22Rv1 (cell line): ENCODE measurements around the gene RERE.

Experiments used
- H3K27ac ChIP-seq: fragments of 450-650 bp; 2 replicates; pipeline ENCODE4 v1.5.1; 2017
- ZFX ChIP-seq: fragments of 450-650 bp; IDR thresholded peaks from 2 replicates; pipeline ENCODE4 v1.6.1; 2017; ENCODE audit warnings: antibody characterized with exemption, borderline replicate concordance
- TF ChIP-seq, protein P1 (sequence below): fragments of 450-650 bp; IDR thresholded peaks from 2 replicates; pipeline ENCODE4 v1.5.1; 2017; ENCODE audit warnings: mild to moderate bottlenecking

RERE gene

GRCh38 chr1:8813016-8813763, 4.2 kb downstream of the RERE start:
- TF ChIP-seq ZFX: no peak
- TF ChIP-seq, protein P1, sequence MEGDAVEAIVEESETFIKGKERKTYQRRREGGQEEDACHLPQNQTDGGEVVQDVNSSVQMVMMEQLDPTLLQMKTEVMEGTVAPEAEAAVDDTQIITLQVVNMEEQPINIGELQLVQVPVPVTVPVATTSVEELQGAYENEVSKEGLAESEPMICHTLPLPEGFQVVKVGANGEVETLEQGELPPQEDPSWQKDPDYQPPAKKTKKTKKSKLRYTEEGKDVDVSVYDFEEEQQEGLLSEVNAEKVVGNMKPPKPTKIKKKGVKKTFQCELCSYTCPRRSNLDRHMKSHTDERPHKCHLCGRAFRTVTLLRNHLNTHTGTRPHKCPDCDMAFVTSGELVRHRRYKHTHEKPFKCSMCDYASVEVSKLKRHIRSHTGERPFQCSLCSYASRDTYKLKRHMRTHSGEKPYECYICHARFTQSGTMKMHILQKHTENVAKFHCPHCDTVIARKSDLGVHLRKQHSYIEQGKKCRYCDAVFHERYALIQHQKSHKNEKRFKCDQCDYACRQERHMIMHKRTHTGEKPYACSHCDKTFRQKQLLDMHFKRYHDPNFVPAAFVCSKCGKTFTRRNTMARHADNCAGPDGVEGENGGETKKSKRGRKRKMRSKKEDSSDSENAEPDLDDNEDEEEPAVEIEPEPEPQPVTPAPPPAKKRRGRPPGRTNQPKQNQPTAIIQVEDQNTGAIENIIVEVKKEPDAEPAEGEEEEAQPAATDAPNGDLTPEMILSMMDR: no peak
- no peak overlapping the region for H3K27ac ChIP-seq

DNA sequence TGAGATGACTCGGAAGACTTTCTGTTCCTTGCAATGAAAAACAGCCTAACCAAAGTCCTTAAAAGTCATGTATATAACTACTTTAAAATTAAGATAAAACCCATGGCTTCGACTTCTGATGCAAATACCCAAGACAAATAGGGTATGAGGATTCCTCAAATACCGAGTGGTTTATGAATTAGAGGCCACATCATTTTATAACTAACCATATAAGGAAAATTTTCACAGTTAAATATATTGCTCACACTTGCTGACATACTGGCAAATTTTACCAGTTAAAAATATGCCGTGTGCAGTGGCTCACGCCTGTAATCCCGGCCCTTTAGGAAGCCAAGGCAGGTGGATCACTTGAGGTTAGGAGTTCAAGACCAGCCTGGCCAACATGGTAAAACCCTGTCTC, 5.4 kb downstream of the RERE start:
- TF ChIP-seq, protein P1: no peak
- TF ChIP-seq ZFX: no peak
- no peak overlapping the region for H3K27ac ChIP-seq

GRCh38 chr1:8810987-8811386, 6.5 kb downstream of the RERE start:
- TF ChIP-seq, protein P1: no peak
- no peak for TF ChIP-seq ZFX
- no peak overlapping the region for H3K27ac ChIP-seq

GRCh38 chr1:8809342-8809736, 8.1 kb downstream of the RERE start:
- TF ChIP-seq, protein P1: no peak
- TF ChIP-seq ZFX: no peak
- H3K27ac ChIP-seq: no peak overlapping the region

- TF ChIP-seq ZFX: no peak
- H3K27ac ChIP-seq: no peak overlapping the region
These were observed 10.4 kb downstream of the RERE start for GRCh38 chr1:8807004-8807403.

GRCh38 chr1:8800416-8800815, 17.0 kb downstream of the RERE start:
- no peak overlapping the region for H3K27ac ChIP-seq
- no peak for TF ChIP-seq ZFX
- TF ChIP-seq, protein P1: no peak

DNA sequence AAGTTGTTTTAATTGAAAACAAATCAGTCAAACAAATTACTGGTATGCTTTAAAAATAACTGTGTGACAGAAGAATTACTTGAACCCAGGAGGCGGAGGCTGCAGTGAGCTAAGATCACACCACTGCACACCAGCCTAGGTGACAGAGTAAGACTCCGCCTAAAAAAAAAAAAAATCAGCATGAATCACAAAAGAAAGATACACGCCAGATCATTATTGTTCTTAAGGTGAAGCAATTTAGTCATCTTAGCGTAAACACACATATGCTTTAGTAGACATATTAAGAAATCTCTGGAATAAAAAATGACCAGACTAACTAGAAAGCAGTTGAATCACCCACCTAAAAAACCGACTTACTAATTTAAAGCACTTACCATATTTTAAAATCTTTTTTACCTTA, 20.2 kb downstream of the RERE start:
- H3K27ac ChIP-seq: no peak overlapping the region
- no peak for TF ChIP-seq ZFX
- TF ChIP-seq, protein P1: no peak

DNA sequence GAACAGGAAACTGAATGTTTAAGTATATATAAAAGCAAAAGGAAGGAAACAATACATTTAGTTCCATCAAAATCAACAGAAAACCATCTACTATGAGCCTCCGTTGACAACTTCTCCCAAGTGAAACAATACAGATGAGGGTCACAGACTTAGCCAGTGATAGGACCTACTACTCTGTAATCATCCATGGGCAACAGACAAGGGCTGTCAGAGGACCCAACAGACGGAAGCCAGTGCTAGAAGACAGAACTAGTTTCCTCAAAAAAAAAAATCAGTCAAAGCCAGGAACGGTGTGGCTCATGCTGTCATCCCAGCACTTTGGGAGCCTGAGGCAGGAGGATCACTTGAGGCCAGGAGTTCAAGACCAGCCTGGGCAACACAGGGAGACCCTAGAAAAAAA, 20.6 kb downstream of the RERE start:
- H3K27ac ChIP-seq: no peak overlapping the region
- TF ChIP-seq, protein P1: no peak
- no peak for TF ChIP-seq ZFX
